Keratinocyte (primary cell): Measurements from ENCODE around the gene AK8. TPM values are rescaled to one million over a fixed set of nuclear protein-coding genes. Genes with fewer than 3 reads are reported as not detected.

Experiments used
- DNase-seq: peaks from one replicate; pipeline ENCODE4 v3.0.0-alpha.2; 2011; ENCODE audit warnings: low read depth, missing footprints, low spot score
- FAIRE-seq: peaks from 2 replicates; lab custom pipeline; 2011; peaks lifted over from hg19 to GRCh38; lab: Jason Lieb, UNC
- H2AFZ ChIP-seq: 2 replicates; pipeline ENCODE4 v1.6.0; 2012; ENCODE audit warnings: low read length, control low read depth, inconsistent platforms; ENCODE audit not compliant: control insufficient read depth
- H3K27ac ChIP-seq: 2 replicates; pipeline ENCODE4 v1.5.1; 2011; ENCODE audit warnings: low read length; ENCODE audit not compliant: control insufficient read depth, insufficient read depth
- H3K27me3 ChIP-seq: 3 replicates; pipeline ENCODE4 v1.6.0; 2011; ENCODE audit warnings: low read length; ENCODE audit not compliant: control insufficient read depth, insufficient read depth; ENCODE audit errors: extremely low read depth
- H3K36me3 ChIP-seq, 2 experiments: 2 replicates in 1 of 2; 3 replicates in 1 of 2; pipeline ENCODE4 v1.5.1; 2011; ENCODE audit warnings: low read length in 2 of 2, mild to moderate bottlenecking in 1 of 2; ENCODE audit not compliant: control insufficient read depth in 2 of 2, insufficient read depth in 2 of 2; ENCODE audit errors: extremely low read depth in 1 of 2
- H3K4me1 ChIP-seq: 3 replicates; pipeline ENCODE4 v1.5.1; 2011; ENCODE audit warnings: low read length; ENCODE audit not compliant: control insufficient read depth, insufficient read depth; ENCODE audit errors: extremely low read depth
- H3K4me2 ChIP-seq: 3 replicates; pipeline ENCODE4 v1.6.0; 2011; ENCODE audit warnings: low read depth, low read length; ENCODE audit not compliant: control insufficient read depth, insufficient read depth; ENCODE audit errors: extremely low read depth
- H3K4me3 ChIP-seq, 3 experiments: fragments of 200-600 bp in 1 of 3; sonication (generic) in 1 of 3; 2 replicates in 2 of 3; 3 replicates in 1 of 3; pipeline ENCODE4 v1.5.1; 2011 to 2016; ENCODE audit warnings: low read length in 3 of 3, mild to moderate bottlenecking in 3 of 3, control low read depth in 2 of 3, inconsistent platforms in 1 of 3, low read depth in 1 of 3, mixed read lengths in 1 of 3, mixed run types in 1 of 3, moderate library complexity in 1 of 3; ENCODE audit not compliant: control insufficient read depth in 2 of 3, insufficient read depth in 2 of 3; ENCODE audit errors: extremely low read depth in 1 of 3
- H3K79me2 ChIP-seq: 2 replicates; pipeline ENCODE4 v1.6.0; 2012; ENCODE audit warnings: low read length; ENCODE audit not compliant: control insufficient read depth, insufficient read depth
- H3K9ac ChIP-seq: 3 replicates; pipeline ENCODE4 v1.6.0; 2011; ENCODE audit warnings: low read length; ENCODE audit not compliant: control insufficient read depth, insufficient read depth; ENCODE audit errors: extremely low read depth
- H3K9me1 ChIP-seq: 3 replicates; pipeline ENCODE4 v1.6.0; 2011; ENCODE audit warnings: low read length; ENCODE audit not compliant: control insufficient read depth, insufficient read depth; ENCODE audit errors: extremely low read depth
- H3K9me3 ChIP-seq: 2 replicates; pipeline ENCODE4 v1.5.1; 2012; ENCODE audit warnings: low read depth, low read length; ENCODE audit not compliant: control insufficient read depth
- H4K20me1 ChIP-seq: 3 replicates; pipeline ENCODE4 v1.6.0; 2011; ENCODE audit warnings: low read length; ENCODE audit not compliant: control insufficient read depth, insufficient read depth; ENCODE audit errors: extremely low read depth
- EZH2 ChIP-seq: IDR thresholded peaks from one replicate; pipeline ENCODE4 v1.6.1; 2012; ENCODE audit warnings: inconsistent platforms, mild to moderate bottlenecking, low read length, moderate library complexity
- dilution Hi-C: fragments of 300-500 bp; cut with MboI; formaldehyde crosslinking; loops from one replicate; pipeline ENCODE4 v1.7.0; 2020; ENCODE audit warnings: low sequenced_read_pairs; ENCODE audit not compliant: extremely low pct_ligation_motif_present
- polyA plus RNA-seq, 5 experiments: library from polyadenylated mRNA; depleted of rRNA in 3 of 5; stranded (reverse) in 3 of 5; stranded (forward) in 1 of 5; unstranded in 1 of 5; fragments of >200 nt; gene quantifications; 1 replicate in 1 of 5; 2 replicates in 3 of 5; 3 replicates in 1 of 5; pipeline versions ENCODE4 v1.2.1 to v1.2.3, GENCODE V29; 2011 to 2012; ENCODE audit warnings: missing spikeins in 2 of 5, low read depth in 1 of 5, low replicate concordance in 1 of 5
- TF ChIP-seq, protein P1 (sequence below), 3 experiments: IDR thresholded peaks in 1 of 3; conservative IDR thresholded peaks in 1 of 3; optimal IDR thresholded peaks in 1 of 3; 2 replicates in 2 of 3; 3 replicates in 1 of 3; pipeline versions ENCODE3 to v1.5.1; 2011; ENCODE audit warnings: low read length in 3 of 3, mild to moderate bottlenecking in 3 of 3, moderate library complexity in 2 of 3, control low read depth in 1 of 3, inconsistent platforms in 1 of 3; ENCODE audit not compliant: insufficient read depth in 2 of 3; ENCODE audit errors: extremely low read depth in 1 of 3

AK8 gene
- polyA plus RNA-seq, 1 donor (not counting 4 experiments of a cell fraction or from before 2014, with no cell fraction given) = 0.24 TPM

DNA sequence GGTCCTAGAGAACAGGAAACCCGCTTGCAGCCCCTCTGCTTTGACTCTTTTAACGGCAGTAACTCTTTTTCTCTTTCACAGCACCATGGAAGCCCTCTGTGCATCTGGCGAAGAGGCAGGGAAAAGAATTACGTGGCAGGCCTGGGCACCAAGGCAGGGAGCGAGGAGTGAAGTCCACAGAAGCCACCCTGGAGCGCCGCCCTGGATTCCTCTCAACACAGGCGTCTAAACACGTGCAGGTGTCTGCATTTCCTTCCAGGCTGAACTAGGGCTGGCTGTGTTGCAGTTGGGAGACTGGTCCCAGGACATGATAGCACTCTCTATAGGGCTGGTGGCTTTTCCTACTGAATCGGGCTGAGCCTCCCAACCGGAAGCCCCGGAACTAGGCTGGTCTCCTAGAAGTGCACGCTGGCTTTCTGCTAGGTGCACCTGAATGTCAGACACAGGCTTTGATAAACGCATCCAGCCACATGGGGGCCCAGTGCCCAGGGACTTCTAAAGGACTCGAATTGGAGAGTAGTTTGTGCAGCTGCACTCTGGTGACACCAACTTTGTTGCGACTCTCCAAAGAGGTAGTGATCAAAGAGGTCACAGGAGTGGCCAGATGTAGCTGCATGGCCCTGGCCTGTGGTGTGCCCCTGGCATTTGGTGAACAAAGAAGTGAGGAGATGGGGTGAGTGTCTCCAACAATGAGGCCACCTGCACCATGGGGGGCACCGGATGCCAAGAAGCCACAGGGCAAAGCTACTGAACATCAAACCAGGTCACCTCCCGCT is 54.5 kb downstream of the AK8 start:
- dilution Hi-C loops = no loop called here
- Histone ChIP-seq H3K9ac (no peak overlapping the region), H3K27ac (no peak overlapping the region), H4K20me1 (no peaks in the 10 kb centered on the region), H3K79me2 (no peaks in the 10 kb centered on the region), H3K4me1 (no peaks in the 10 kb centered on the region), H3K4me3 (no peak overlapping the region), H3K4me2 (no peak overlapping the region), H2AFZ (no peak overlapping the region), H3K9me1 (no peaks in the 10 kb centered on the region), H3K36me3 (no peaks in the 10 kb centered on the region), H3K27me3 (no peaks in the 10 kb centered on the region), H3K9me3 (no peaks in the 10 kb centered on the region)
- TF ChIP-seq EZH2 = no peak
- TF ChIP-seq, protein P1, sequence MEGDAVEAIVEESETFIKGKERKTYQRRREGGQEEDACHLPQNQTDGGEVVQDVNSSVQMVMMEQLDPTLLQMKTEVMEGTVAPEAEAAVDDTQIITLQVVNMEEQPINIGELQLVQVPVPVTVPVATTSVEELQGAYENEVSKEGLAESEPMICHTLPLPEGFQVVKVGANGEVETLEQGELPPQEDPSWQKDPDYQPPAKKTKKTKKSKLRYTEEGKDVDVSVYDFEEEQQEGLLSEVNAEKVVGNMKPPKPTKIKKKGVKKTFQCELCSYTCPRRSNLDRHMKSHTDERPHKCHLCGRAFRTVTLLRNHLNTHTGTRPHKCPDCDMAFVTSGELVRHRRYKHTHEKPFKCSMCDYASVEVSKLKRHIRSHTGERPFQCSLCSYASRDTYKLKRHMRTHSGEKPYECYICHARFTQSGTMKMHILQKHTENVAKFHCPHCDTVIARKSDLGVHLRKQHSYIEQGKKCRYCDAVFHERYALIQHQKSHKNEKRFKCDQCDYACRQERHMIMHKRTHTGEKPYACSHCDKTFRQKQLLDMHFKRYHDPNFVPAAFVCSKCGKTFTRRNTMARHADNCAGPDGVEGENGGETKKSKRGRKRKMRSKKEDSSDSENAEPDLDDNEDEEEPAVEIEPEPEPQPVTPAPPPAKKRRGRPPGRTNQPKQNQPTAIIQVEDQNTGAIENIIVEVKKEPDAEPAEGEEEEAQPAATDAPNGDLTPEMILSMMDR (optimal IDR thresholded peaks at IDR 0.05 in 1 of 3, IDR thresholded peaks at IDR 0.05 in 1 of 3, conservative IDR thresholded peaks at IDR 0.05 in 1 of 3; ENCODE audit: extremely low read depth in 1 of 3, insufficient read depth in 2 of 3, low read length in 3 of 3) = no peak
- no peak for DNase-seq
- no peak for FAIRE-seq

GRCh38 chr9:132820169-132820944 is 57.7 kb downstream of the AK8 start:
- Histone ChIP-seq H3K79me2 (no peaks in the 10 kb centered on the region), H4K20me1 (no peaks in the 10 kb centered on the region), H3K27ac (no peak overlapping the region), H2AFZ (no peak overlapping the region), H3K4me3 (no peak overlapping the region), H3K36me3 (no peaks in the 10 kb centered on the region), H3K27me3 (no peaks in the 10 kb centered on the region), H3K9me1 (no peaks in the 10 kb centered on the region), H3K4me2 (no peak overlapping the region), H3K9me3 (no peaks in the 10 kb centered on the region), H3K4me1 (no peaks in the 10 kb centered on the region), H3K9ac (no peak overlapping the region)
- dilution Hi-C loops = no loop called here
- FAIRE-seq = no peak
- TF ChIP-seq EZH2 = no peak
- TF ChIP-seq, protein P1 (optimal IDR thresholded peaks at IDR 0.05 in 1 of 3, IDR thresholded peaks at IDR 0.05 in 1 of 3, conservative IDR thresholded peaks at IDR 0.05 in 1 of 3; ENCODE audit: extremely low read depth in 1 of 3, insufficient read depth in 2 of 3, low read length in 3 of 3) = no peak
- no peak for DNase-seq
